ENCODE measurements around the gene CCR4. TPM values are rescaled to one million over a fixed set of nuclear protein-coding genes. Genes with fewer than 3 reads are reported as not detected.
"Not testable (repeated sequence)": the region's sequence is repeated elsewhere in the genome, so short reads cannot be mapped to it uniquely, and the experiment has no call there.

CCR4 gene
- not detected in 2 replicates for total RNA-seq (2014; rRNA removed; shearing (Covaris generic); ENCODE audit: low replicate concordance)

GRCh38 chr3:32951410-32951811 is at the start of gene CCR4:
CCR4 (plus strand) TSS chr3:32951644; CDS start chr3:32953423, 1,779 bp downstream.
- Histone ChIP-seq H3K27me3 (ENCODE audit: low read length) (no peaks in the 10 kb centered on the region), H4K20me1 (ENCODE audit: insufficient read depth, low read depth, low read length) (no peaks in the 10 kb centered on the region), H3K9me3 (ENCODE audit: low read length) (no peaks in the 10 kb centered on the region), H2AFZ (ENCODE audit: low read length) (no peak within 1 kb of the TSS), H3K27ac (ENCODE audit: low read length) (no peak within 1 kb of the TSS), H3K9me2 (replicated peaks; ENCODE audit: insufficient read depth, low read length) (no peaks in the 10 kb centered on the region), H3K4me2 (ENCODE audit: low read depth, low read length, poor library complexity, severe bottlenecking) (no peak within 1 kb of the TSS), H3K79me2 (ENCODE audit: low read length) (no peaks in the 10 kb centered on the region), H3K4me1 (ENCODE audit: low read length) (no peaks in the 10 kb centered on the region), H3K9ac (ENCODE audit: low read length) (no peak within 1 kb of the TSS), H3K4me3 (ENCODE audit: low read length) (no peak within 1 kb of the TSS), H3K36me3 (ENCODE audit: insufficient read depth, low read length) (no peaks in the 10 kb centered on the region)
- DNase-seq = no peak

- H3K36me3 ChIP-seq (ENCODE audit: insufficient read depth, low read length); H3K79me2 ChIP-seq (ENCODE audit: low read length); H3K9me2 ChIP-seq (replicated peaks; ENCODE audit: insufficient read depth, low read length); H4K20me1 ChIP-seq (ENCODE audit: insufficient read depth, low read depth, low read length); DNase-seq; H3K4me1 ChIP-seq (ENCODE audit: low read length); H3K27me3 ChIP-seq (ENCODE audit: low read length); H3K9ac ChIP-seq (ENCODE audit: low read length); H3K27ac ChIP-seq (ENCODE audit: low read length); H2AFZ ChIP-seq (ENCODE audit: low read length); H3K9me3 ChIP-seq (ENCODE audit: low read length); H3K4me3 ChIP-seq (ENCODE audit: low read length); H3K4me2 ChIP-seq (ENCODE audit: low read depth, low read length, poor library complexity, severe bottlenecking): not testable (repeated sequence)
Measured at GRCh38 chr3:32902887-32903371, 48.5 kb upstream of the CCR4 start.

- no peak overlapping the region for H3K4me3 ChIP-seq (ENCODE audit: low read length)
- H3K4me2 ChIP-seq (ENCODE audit: low read depth, low read length, poor library complexity, severe bottlenecking) = no peak overlapping the region
Measured at GRCh38 chr3:32903953-32904352, 47.5 kb upstream of the CCR4 start.

GRCh38 chr3:32909999-32910398 is 41.4 kb upstream of the CCR4 start:
- no peaks in the 10 kb centered on the region for H3K27me3 ChIP-seq (ENCODE audit: low read length)
- H3K9me2 ChIP-seq (replicated peaks; ENCODE audit: insufficient read depth, low read length) = no peaks in the 10 kb centered on the region
- H3K9ac ChIP-seq (ENCODE audit: low read length) = no peak overlapping the region
- no peaks in the 10 kb centered on the region for H4K20me1 ChIP-seq (ENCODE audit: insufficient read depth, low read depth, low read length)
- no peaks in the 10 kb centered on the region for H3K36me3 ChIP-seq (ENCODE audit: insufficient read depth, low read length)
- no peaks in the 10 kb centered on the region for H3K9me3 ChIP-seq (ENCODE audit: low read length)
- H3K79me2 ChIP-seq (ENCODE audit: low read length) = no peaks in the 10 kb centered on the region
- no peak for DNase-seq
- H3K4me3 ChIP-seq (ENCODE audit: low read length) = no peak overlapping the region
- no peak overlapping the region for H2AFZ ChIP-seq (ENCODE audit: low read length)
- no peaks in the 10 kb centered on the region for H3K4me1 ChIP-seq (ENCODE audit: low read length)
- no peak overlapping the region for H3K27ac ChIP-seq (ENCODE audit: low read length)
- no peak overlapping the region for H3K4me2 ChIP-seq (ENCODE audit: low read depth, low read length, poor library complexity, severe bottlenecking)

More at GRCh38 chr3:32903953-32904352, 47.5 kb upstream of the CCR4 start:
- H4K20me1 ChIP-seq (ENCODE audit: insufficient read depth, low read depth, low read length) = no peaks in the 10 kb centered on the region
- H3K79me2 ChIP-seq (ENCODE audit: low read length) = no peaks in the 10 kb centered on the region
- H3K27ac ChIP-seq (ENCODE audit: low read length) = no peak overlapping the region
- no peaks in the 10 kb centered on the region for H3K9me2 ChIP-seq (replicated peaks; ENCODE audit: insufficient read depth, low read length)
- no peak overlapping the region for H3K9ac ChIP-seq (ENCODE audit: low read length)
- no peaks in the 10 kb centered on the region for H3K27me3 ChIP-seq (ENCODE audit: low read length)
- no peaks in the 10 kb centered on the region for H3K36me3 ChIP-seq (ENCODE audit: insufficient read depth, low read length)
- no peaks in the 10 kb centered on the region for H3K9me3 ChIP-seq (ENCODE audit: low read length)
- H2AFZ ChIP-seq (ENCODE audit: low read length) = no peak overlapping the region
- no peaks in the 10 kb centered on the region for H3K4me1 ChIP-seq (ENCODE audit: low read length)
- DNase-seq = no peak

- DNase-seq = no peak
- Histone ChIP-seq H2AFZ (ENCODE audit: low read length) (no peak overlapping the region), H3K79me2 (ENCODE audit: low read length) (no peaks in the 10 kb centered on the region), H4K20me1 (ENCODE audit: insufficient read depth, low read depth, low read length) (no peaks in the 10 kb centered on the region), H3K9me3 (ENCODE audit: low read length) (no peaks in the 10 kb centered on the region), H3K4me1 (ENCODE audit: low read length) (no peaks in the 10 kb centered on the region), H3K9ac (ENCODE audit: low read length) (no peak overlapping the region), H3K4me2 (ENCODE audit: low read depth, low read length, poor library complexity, severe bottlenecking) (no peak overlapping the region), H3K36me3 (ENCODE audit: insufficient read depth, low read length) (no peaks in the 10 kb centered on the region), H3K27me3 (ENCODE audit: low read length) (no peaks in the 10 kb centered on the region), H3K9me2 (replicated peaks; ENCODE audit: insufficient read depth, low read length) (no peaks in the 10 kb centered on the region), H3K27ac (ENCODE audit: low read length) (no peak overlapping the region), H3K4me3 (ENCODE audit: low read length) (no peak overlapping the region)
Measured at GRCh38 chr3:32910954-32911353, 40.5 kb upstream of the CCR4 start.

GRCh38 chr3:32912046-32912445 is 39.4 kb upstream of the CCR4 start:
- H3K4me3 ChIP-seq (ENCODE audit: low read length) = no peak overlapping the region
- H3K27ac ChIP-seq (ENCODE audit: low read length) = no peak overlapping the region
- H2AFZ ChIP-seq (ENCODE audit: low read length) = no peak overlapping the region
- H3K9ac ChIP-seq (ENCODE audit: low read length) = no peak overlapping the region
- H3K4me1 ChIP-seq (ENCODE audit: low read length) = no peaks in the 10 kb centered on the region
- H4K20me1 ChIP-seq (ENCODE audit: insufficient read depth, low read depth, low read length) = no peaks in the 10 kb centered on the region
- H3K4me2 ChIP-seq (ENCODE audit: low read depth, low read length, poor library complexity, severe bottlenecking) = no peak overlapping the region
- no peak for DNase-seq
- no peaks in the 10 kb centered on the region for H3K36me3 ChIP-seq (ENCODE audit: insufficient read depth, low read length)
- H3K79me2 ChIP-seq (ENCODE audit: low read length) = no peaks in the 10 kb centered on the region
- H3K27me3 ChIP-seq (ENCODE audit: low read length) = no peaks in the 10 kb centered on the region
- H3K9me3 ChIP-seq (ENCODE audit: low read length) = no peaks in the 10 kb centered on the region
- H3K9me2 ChIP-seq (replicated peaks; ENCODE audit: insufficient read depth, low read length) = no peaks in the 10 kb centered on the region

- H2AFZ ChIP-seq (ENCODE audit: low read length) = no peak overlapping the region
Measured at GRCh38 chr3:32913790-32914446, 37.5 kb upstream of the CCR4 start.

GRCh38 chr3:32919920-32920319 is 31.5 kb upstream of the CCR4 start:
- no peak overlapping the region for H3K9ac ChIP-seq (ENCODE audit: low read length)
- H3K9me3 ChIP-seq (ENCODE audit: low read length) = no peaks in the 10 kb centered on the region
- no peaks in the 10 kb centered on the region for H3K27me3 ChIP-seq (ENCODE audit: low read length)
- H3K9me2 ChIP-seq (replicated peaks; ENCODE audit: insufficient read depth, low read length) = no peaks in the 10 kb centered on the region
- H3K4me1 ChIP-seq (ENCODE audit: low read length) = no peaks in the 10 kb centered on the region
- H3K4me3 ChIP-seq (ENCODE audit: low read length) = no peak overlapping the region
- DNase-seq = no peak
- H3K27ac ChIP-seq (ENCODE audit: low read length) = no peak overlapping the region
- no peak overlapping the region for H3K4me2 ChIP-seq (ENCODE audit: low read depth, low read length, poor library complexity, severe bottlenecking)
- no peaks in the 10 kb centered on the region for H3K79me2 ChIP-seq (ENCODE audit: low read length)
- H3K36me3 ChIP-seq (ENCODE audit: insufficient read depth, low read length) = no peaks in the 10 kb centered on the region
- no peak overlapping the region for H2AFZ ChIP-seq (ENCODE audit: low read length)
- H4K20me1 ChIP-seq (ENCODE audit: insufficient read depth, low read depth, low read length) = no peaks in the 10 kb centered on the region

More at GRCh38 chr3:32913790-32914446, 37.5 kb upstream of the CCR4 start:
- no peaks in the 10 kb centered on the region for H3K9me2 ChIP-seq (replicated peaks; ENCODE audit: insufficient read depth, low read length)
- no peaks in the 10 kb centered on the region for H3K36me3 ChIP-seq (ENCODE audit: insufficient read depth, low read length)
- H3K9ac ChIP-seq (ENCODE audit: low read length) = no peak overlapping the region
- H3K4me1 ChIP-seq (ENCODE audit: low read length) = no peaks in the 10 kb centered on the region
- H3K27me3 ChIP-seq (ENCODE audit: low read length) = no peaks in the 10 kb centered on the region
- H3K4me3 ChIP-seq (ENCODE audit: low read length) = no peak overlapping the region
- H4K20me1 ChIP-seq (ENCODE audit: insufficient read depth, low read depth, low read length) = no peaks in the 10 kb centered on the region
- no peaks in the 10 kb centered on the region for H3K79me2 ChIP-seq (ENCODE audit: low read length)
- no peak overlapping the region for H3K4me2 ChIP-seq (ENCODE audit: low read depth, low read length, poor library complexity, severe bottlenecking)
- H3K27ac ChIP-seq (ENCODE audit: low read length) = no peak overlapping the region
- DNase-seq = no peak
- H3K9me3 ChIP-seq (ENCODE audit: low read length) = no peaks in the 10 kb centered on the region

All from Karpas-422 (cell line).